GM04503 (cell line): Measurements from ENCODE around the gene CCDC88C.

Experiments
- DNase-seq: peaks from one replicate; pipeline ENCODE4 v3.0.0-alpha.2; 2012; ENCODE audit warnings: low read depth

CCDC88C gene

GRCh38 chr14:91399868-91400640 lies 17.6 kb downstream of the CCDC88C start:
- DNase-seq: no peak

GRCh38 chr14:91398707-91399106 lies 18.9 kb downstream of the CCDC88C start:
- DNase-seq: no peak

- no peak for DNase-seq
These were observed 19.5 kb downstream of the CCDC88C start for GRCh38 chr14:91397965-91398591.

GRCh38 chr14:91396959-91397815 lies 20.4 kb downstream of the CCDC88C start:
- no peak for DNase-seq

GRCh38 chr14:91396013-91396660 lies 21.5 kb downstream of the CCDC88C start:
- no peak for DNase-seq

GRCh38 chr14:91395466-91395865 lies 22.2 kb downstream of the CCDC88C start:
- DNase-seq: no peak

- DNase-seq: no peak
These were observed 23.2 kb downstream of the CCDC88C start for GRCh38 chr14:91394105-91395081.

GRCh38 chr14:91392623-91393303 lies 24.9 kb downstream of the CCDC88C start:
- DNase-seq: no peak

- no peak for DNase-seq
These were observed 27.3 kb downstream of the CCDC88C start for GRCh38 chr14:91390165-91390778.

GRCh38 chr14:91389150-91389549 lies 28.5 kb downstream of the CCDC88C start:
- DNase-seq: no peak

- DNase-seq: no peak
These were observed 29.1 kb downstream of the CCDC88C start for GRCh38 chr14:91388551-91388975.

GRCh38 chr14:91387951-91388381 lies 29.7 kb downstream of the CCDC88C start:
- DNase-seq: no peak

GRCh38 chr14:91387169-91387835 lies 30.3 kb downstream of the CCDC88C start:
- DNase-seq: no peak

- no peak for DNase-seq
These were observed 31.9 kb downstream of the CCDC88C start for GRCh38 chr14:91385697-91386096.

GRCh38 chr14:91385224-91385623 lies 32.4 kb downstream of the CCDC88C start:
- DNase-seq: no peak

GRCh38 chr14:91383439-91383838 lies 34.2 kb downstream of the CCDC88C start:
- DNase-seq: no peak

- DNase-seq: no peak
These were observed 35.6 kb downstream of the CCDC88C start for GRCh38 chr14:91381801-91382670.
